ENCODE measurements around the gene RPL31. TPM values are rescaled to one million over a fixed set of nuclear protein-coding genes. Genes with fewer than 3 reads are reported as not detected.

The RPL31 gene
- polyA plus RNA-seq, 5 donors, result 3,065 to 3,869 (median 3,592) TPM

DNA sequence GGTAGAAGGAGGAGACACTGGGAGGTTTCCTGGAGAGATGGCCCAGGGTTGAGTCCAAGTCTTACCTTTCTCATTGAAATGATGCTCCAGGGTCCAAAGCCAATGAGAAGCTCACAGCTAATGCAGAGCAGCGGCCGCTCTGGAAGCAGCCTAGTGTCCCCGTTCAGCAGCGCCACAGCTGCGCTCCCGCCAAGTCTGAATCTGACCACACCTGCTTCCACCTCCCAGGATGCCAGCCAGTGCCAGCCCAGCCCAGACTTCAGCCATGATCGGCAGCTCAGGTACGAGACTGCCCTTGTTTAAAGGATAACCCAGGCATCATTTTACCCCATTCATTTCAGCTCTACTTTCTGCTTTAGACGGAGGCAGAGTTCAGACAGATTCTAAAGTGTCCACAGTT is 11.9 kb upstream of the RPL31 start:
- no peak for DNase-seq

DNA sequence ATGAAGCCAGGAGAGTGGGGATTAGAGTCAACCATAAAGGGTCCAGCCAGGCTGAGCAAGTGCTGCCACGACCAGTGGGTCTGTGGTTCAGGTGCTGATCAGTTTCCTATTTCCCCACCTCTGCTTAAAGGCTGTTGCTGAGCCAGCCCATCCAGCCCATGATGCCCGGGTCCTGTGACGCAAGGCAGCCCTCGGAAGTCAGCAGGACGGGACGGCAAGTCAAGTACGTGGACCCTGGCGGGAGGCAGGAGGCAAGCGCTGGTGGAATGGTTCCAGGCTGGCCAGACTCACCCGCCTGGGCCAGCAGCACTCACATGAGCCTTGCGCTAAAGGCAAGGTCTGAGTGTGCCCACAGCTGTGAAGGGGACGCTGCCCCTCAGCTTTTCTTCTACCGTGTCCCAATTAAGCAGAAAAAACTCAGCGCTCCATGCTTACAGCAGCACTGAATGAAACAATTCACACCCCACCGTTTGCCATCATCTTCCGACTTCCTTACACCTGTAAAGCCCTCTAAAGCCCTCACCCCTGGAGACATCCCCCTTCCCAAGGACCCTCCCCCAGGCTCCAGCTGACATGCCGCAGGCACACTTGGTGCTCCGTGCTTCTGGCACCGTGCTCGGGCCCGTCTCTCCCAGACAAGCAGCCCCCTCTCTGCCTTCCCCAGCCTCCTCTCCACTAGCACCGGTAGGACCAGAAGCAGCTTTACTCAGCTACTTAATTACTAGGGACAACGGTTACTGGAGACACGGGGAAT is 11.3 kb upstream of the RPL31 start:
- DNase-seq, result no peak

DNA sequence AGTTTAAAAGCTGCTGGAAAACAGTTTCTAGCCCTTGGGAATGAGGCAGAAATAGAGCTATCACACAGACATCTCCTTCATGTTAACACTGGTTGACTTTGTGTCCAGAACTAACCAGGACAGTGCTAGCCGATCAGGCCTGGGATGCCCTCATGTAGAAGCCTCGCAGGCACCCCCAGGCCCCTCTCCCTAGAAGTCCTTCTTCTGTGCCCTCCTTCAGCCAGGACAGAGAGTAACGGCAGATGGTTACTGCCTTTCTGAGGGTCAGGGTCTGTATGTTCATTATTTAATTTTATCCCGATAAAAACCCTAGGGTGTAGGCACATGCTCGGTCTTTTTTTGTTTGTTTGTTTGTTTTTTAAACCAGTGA is 10.7 kb upstream of the RPL31 start:
- no peak for DNase-seq

DNA sequence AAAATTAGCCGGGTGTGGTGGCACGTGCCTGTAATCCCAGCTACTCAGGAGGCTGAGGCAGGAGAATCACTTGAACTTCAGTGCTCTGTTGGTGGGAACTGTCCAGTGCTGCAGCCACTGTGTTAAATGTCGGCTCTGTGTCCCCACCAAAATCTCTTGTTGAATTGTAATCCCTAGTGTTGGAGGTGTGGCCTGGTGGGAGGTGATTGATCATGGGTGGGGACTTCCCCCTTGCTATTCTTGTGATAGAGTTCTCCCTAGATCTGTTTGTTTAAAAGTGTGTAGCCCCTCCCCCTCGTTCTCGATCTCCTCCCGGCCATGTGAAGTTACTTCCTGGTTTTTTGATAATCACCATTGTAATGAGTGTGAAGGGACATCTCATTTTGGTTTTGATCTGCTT is 9.8 kb upstream of the RPL31 start:
- DNase-seq, result no peak

DNA sequence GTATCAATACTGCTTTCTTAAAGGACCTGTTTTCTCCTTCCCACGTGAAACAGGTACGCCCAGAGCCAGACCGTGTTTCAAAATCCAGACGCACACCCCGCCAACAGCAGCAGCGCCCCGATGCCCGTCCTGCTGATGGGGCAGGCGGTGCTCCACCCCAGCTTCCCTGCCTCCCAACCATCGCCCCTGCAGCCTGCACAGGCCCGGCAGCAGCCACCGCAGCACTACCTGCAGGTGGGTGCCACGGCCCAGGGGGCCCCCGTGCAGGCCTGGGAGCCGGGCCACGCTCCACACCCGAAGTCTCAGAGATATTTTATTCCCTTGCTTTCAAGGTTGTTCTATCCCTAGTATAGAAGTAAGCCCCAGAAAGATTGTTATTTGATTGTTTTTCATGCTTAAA is 8.8 kb upstream of the RPL31 start:
- no peak for DNase-seq

DNA sequence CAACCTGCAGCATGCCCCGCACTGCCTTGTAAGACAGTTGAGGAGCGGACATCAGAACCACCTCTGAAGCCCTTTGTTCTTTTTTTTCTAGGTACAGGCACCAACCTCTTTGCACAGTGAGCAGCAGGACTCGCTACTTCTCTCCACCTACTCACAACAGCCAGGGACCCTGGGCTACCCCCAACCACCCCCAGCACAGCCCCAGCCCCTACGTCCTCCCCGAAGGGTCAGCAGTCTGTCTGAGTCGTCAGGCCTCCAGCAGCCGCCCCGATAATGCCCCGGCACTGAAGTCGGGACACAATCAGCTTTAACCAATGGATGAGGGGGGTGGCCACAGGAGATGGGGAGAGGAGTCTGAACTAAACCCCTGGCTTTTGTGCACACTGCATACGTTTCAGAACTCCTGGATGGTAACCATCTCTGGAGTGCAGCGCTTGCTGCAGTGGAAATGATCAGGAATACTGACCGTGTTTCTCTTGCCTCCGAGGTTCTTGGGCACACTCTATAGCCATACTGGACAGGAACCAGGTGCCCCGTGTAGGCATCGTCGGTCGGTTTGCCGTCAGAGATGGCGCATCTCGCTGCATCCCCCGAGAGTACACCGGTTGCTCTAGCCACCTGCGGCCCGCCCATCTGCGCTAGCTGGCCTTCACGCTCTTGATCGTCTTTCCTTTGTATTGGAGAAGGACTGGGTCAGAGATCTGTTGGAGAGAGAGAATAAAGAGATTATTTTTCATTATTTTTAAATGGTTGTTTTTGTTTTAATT is 6.6 kb upstream of the RPL31 start:
- DNase-seq, result no peak

DNA sequence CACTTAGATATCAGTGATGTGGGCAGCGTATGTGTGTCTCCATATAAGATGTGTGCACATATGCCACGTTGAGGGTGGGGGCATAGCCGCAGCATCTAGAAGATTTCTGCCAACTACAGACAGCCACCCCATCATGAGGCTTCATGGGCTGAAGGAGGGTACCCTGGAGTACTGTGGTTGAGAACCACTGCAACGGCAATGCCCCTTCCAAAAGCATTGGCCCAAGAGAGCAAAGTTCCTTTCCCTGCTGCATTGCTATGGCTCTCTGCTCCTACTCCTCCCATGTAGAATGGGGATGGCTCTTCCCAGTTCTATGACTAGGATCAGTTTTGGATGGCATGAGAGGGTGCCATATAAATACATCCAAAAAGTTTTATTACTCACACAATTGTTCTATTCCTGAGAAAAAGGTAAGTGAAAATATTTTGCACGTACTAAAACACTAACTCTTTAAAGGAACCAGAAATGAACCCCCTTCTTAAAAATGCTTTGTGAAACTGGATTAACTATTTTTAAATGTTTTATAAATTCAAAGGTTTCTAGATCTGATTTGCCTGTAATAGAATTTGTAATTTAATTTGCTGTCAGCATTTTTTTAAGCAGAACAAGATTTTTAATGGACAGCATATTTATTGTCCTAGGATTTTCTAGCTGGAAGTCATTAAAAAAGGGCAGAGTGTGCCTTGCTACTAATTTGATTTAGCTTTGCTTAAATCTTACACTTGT is 4.4 kb upstream of the RPL31 start:
- no peak for DNase-seq

DNA sequence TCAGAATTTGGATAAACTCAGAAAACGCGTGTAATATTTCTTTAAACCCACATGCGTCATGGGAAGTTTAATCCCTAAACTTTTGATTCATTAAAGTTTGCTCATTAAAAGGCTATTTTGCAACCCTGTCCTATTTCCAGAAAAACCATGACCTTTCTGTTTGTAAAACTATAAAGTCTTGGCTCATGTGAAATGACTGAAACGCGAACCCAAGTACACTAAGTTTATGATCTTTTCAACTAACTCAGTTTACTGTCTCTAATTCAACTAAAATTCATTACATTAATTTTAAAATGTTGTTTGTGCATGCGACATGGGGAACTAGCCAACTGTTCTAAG is 3.9 kb upstream of the RPL31 start:
- DNase-seq, result peak in 1 of 2 donors; percentile 18

DNA sequence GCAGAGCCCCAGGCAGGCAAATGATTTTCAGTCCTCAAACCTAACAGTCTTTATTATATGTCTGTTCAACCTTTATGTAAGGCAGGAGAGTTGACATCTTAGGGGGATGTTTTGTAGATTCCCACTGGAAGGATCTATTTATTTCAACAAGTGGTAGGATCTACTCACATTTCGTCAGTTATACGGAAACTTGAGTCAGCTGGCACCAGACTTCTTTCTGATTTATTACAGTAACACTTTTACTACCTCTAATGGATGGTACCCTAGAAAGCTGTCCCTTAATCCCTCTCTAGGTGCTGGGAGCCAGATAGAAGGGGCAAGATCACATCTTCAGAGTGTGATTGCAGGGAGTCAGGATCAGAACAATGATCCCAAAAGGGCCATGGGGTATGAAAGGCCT is 2.1 kb upstream of the RPL31 start:
- DNase-seq, result no peak

DNA sequence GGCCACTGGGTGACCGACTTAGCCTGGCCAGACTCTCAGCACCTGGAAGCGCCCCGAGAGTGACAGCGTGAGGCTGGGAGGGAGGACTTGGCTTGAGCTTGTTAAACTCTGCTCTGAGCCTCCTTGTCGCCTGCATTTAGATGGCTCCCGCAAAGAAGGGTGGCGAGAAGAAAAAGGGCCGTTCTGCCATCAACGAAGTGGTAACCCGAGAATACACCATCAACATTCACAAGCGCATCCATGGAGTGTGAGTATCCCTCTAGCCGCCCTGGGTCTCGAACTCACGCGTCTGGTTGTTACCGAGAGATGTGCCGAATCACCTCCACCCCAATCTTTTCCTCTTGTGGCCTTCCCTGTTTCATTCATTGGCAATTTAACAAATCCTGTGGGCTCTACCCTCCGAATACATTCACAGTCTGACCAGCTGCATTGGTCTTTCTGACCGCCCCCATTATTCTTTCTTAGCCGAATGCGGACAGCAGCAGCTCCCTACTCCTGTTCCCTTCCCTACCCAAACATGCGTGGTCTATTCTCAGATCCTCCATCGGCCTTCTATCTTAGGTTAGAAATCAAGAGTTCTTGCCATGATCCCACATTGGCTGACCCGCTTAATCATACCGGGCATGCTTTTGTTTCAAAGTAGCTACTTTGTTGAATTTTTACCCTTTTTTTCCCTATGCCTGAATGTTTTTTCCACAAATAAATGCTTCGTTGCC is 631 bp downstream of the RPL31 start:
- DNase-seq, result peak in 1 of 2 donors; percentile 16

DNA sequence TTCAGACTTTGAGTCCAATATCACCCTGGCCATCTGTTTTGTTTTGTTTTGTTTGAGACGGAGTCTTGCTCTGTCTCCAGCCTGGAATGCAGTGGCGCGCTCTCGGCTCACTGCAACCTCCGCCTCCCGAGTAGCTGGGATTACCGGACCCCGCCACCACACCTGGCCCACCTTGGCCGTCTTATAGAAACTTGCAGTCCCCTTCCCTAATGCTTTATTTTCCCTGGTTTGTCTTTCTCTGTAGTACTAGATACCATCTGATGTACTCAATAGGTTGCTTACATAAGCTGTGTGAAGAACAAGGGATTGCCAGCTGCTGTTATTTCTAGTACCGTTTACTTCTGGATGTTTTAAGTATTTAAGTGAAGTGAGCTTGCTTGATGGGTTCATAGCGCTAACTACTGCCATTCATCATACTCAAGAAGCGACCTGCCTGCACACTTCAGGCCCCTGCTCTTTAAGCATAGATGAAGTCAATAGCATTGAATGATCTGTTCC is 1.2 kb downstream of the RPL31 start:
- no peak for DNase-seq

DNA sequence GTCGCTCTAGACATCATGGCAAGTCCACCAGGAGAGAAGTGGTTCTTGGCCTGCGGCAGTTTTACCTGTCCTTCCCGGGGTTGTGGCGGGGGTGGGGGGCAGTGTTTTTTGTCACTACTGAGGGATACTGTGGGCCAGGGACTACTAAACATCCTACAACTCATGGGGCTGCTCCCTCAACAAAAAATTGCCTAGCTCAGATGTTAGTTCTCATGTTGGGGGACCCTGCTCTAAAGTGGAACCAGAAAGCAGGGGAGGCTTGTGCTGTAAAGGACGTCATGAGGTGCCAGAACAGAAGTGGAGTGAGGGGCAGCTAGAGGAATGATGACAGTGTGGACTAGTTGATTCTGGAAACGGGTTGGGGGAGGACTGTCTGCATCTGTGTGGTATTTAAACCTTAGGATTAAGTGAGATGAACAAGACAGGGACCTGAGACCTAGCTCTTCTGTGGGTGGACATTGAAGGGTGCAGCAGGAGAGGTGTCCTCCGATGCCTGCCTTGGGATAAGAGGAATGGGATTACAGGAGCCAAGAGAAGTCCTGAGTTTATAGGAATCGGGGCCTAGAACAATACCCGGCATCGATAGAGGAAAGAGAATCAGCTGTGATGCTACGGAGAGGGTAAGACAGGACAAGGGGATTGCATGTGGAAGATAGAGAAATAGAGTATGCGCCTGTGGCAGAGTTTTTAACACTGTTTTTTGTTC is 2.7 kb downstream of the RPL31 start:
- no peak for DNase-seq

DNA sequence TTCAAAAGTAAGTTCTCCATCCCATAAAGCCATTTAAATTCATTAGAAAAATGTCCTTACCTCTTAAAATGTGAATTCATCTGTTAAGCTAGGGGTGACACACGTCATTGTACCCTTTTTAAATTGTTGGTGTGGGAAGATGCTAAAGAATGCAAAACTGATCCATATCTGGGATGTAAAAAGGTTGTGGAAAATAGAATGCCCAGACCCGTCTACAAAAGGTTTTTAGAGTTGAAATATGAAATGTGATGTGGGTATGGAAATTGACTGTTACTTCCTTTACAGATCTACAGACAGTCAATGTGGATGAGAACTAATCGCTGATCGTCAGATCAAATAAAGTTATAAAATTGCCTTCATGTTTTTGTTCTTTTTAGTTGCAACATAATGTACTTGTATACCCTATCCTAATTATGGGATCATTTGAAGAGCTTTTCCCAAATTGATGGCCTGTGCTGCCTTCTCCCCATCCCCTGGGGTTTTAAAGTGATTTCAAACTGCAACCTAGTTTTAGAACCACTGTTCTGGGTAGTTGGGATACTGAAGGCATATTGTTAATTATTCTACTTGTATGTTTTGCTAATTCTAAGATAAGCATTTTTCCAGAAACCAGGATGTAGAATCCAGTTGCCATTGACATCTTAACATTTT is 4.1 kb downstream of the RPL31 start:
- DNase-seq, result no peak

DNA sequence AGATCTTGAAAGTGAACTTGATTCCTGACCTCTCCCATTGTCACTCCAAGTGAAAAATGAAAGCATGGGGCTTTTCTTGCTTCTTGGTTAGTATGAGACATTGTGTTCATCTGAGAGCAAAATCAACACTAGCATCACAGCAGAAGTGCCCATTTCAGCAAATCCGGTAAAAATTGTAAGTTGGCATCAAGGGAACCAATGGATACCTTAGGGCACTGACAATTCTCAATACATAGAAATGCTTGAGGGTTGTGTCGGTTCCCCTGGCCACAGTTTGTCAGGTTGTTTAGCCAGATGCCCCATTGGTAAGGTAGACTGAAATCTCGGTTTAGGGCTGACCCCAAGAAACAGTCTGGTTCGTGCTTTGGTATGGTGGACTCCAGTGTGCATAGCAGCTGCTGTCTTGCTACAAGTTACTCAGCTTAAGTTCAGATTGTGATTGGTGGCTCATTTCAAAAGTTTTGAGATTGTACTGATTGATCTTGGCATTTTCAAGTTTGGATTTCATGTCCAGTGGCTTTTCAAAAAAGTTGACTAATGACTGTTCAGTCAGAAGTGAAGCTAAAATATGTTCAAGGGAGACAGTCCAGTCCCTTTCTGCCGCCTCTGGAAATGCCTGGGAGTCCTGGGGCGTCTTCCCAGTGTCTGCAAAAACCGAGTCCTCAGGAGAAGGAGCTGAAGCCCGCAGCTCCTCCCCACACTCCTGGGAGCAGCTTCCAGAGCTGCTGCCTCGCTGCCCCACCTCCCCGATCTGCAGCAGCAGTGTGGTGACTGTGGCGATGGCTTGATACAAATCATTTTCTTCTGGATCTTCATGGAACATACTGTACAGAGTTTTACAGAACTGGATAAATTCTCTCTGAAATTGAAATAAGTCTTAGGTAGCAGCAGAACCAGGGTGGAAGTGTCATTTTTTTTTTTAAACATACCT is 5.6 kb downstream of the RPL31 start:
- DNase-seq, result no peak

DNA sequence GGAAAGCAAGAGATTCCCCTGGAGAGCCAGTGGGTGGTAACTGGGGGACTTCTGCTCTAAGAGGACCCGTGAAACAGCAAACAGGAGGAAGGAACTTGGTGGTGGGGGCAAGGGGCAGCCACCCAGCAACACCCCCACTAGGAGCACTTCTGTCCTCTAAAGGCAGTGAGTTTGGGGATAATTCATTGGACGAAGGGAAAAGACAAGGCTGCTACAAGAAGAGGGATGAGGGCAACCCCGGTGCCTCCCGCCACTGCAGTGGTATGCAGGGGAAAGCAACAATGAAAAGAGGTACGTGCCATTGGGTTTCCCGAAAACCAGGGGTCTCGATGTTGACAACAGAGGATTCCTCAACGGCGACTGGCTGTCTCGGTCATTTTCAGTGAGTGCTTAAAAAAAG is 9.1 kb downstream of the RPL31 start:
- no peak for DNase-seq

DNA sequence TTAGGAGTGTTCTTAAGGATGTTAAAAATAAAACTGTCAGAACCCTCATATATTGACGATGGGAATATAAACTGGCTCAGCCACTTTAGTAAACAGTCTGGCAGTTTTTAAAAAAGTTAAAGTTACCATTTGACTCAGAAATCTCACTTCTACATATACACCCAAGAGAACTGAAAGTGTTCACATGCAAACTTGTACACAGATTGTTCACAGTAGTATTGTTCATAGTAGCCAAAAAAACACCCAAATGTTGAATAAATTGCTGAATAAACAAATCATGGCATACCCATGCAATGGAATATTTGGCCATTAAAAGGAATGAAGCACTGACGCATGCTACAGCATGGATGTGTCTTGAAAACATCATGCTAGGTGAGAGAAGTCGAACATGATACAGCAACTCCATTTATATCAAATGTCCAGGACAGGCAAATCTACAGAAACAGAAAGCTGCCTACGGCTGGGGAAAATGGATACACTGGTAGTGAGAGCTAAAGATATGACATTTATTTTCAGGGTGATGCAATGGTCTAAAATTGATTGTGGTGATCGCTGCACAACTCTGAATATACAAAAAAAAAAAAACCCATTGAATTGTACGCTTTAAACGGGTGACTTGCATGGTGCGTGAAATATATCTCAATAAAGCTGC is 10.1 kb downstream of the RPL31 start:
- no peak for DNase-seq

DNA sequence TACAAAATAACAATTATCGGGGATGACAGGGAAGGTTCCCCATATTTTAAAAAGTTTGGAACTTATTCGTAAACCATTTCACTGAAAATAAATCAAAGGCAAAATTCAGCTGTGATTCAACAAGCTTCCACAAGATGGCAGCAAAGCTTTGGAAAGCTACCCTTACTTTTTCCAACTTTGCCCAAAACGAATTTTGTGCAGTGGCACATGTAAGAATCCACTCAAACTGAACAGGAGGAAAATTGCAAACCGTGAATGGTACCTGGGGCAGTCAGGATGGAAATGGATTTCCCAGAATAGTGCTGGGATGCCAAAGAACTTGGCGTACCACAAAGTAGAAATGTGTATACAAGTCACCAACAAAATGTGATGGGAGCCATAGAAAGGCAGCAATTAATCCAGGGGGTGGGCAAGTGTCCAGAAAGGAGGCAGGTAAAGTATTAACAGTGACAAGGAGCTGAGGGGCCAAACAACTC is 10.7 kb downstream of the RPL31 start:
- DNase-seq, result peak; percentile 17 to 50

DNA sequence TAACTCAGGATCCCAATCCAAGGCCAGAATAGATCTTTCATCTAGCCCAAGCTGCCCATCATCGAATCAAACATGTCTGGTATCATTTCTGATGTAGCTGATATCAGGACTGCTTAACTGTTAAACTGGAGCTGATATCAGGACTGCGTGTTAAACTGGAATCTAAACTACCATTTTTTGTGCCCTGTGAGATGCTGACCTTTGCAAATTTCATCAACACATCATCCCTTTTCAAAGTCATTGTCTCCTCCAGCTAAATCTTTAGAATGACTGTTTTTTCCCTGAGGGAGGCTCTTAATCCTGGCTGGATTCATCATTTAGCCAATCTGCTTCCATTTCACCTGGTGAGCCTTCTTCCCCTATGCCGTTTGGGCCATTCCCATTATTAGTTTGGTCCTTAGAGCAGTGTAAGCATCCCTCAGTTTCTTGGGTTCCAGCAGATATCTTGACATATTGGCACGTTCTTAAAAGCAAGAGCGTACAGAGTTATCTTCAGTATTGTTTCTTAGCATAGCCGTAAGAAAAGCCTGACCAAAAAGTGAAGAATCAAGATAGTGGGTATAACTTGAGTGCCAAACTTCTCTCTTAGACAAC is 12.3 kb downstream of the RPL31 start:
- DNase-seq, result no peak

DNA sequence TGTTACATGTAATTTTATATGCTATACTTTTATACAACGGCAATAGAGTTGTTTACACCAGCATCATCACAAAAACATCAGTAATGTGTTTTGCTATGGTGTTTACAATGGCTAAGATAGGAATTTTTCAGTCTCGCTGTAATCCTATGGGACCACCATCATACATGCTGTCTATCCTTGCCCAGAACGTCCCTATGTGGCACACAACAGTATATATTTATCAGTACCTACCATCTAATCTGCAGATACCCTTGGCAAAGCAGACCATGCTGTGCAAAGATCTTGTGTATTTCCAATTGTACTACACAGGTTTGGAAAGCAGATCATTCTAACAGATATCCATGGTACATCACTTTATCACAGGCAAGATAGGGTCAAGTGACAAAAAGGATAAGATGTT is 15.3 kb downstream of the RPL31 start:
- DNase-seq, result no peak

Data from right lung (tissue), 5 donors.